HFF-Myc (cell line): Measurements from ENCODE around the gene SKOR2.

Experiments
- DNase-seq: peaks from one replicate; pipeline ENCODE4 v3.0.0-alpha.2; 2011; ENCODE audit warnings: low read depth; ENCODE audit errors: extremely low read depth
- H3K4me3 ChIP-seq: replicated peaks from 2 replicates; pipeline ENCODE4 v1.5.1; 2011; ENCODE audit warnings: low read depth, mild to moderate bottlenecking, control low read depth, low read length
- CTCF ChIP-seq: IDR thresholded peaks from 2 replicates; pipeline ENCODE4 v1.5.1; 2012; ENCODE audit warnings: mild to moderate bottlenecking, low read depth, low read length, control low read depth; ENCODE audit errors: missing control alignments

SKOR2 gene

GRCh38 chr18:47254341-47254939 lies 3.0 kb upstream of the SKOR2 start:
- peak; percentile 11 for DNase-seq
- H3K4me3 ChIP-seq = no peak overlapping the region
- no peak for TF ChIP-seq CTCF

GRCh38 chr18:47253101-47253654 lies 1.7 kb upstream of the SKOR2 start:
- no peak overlapping the region for H3K4me3 ChIP-seq
- no peak for TF ChIP-seq CTCF
- no peak for DNase-seq

GRCh38 chr18:47250391-47251046 lies 941 bp downstream of the SKOR2 start:
- no peak for DNase-seq
- no peak for TF ChIP-seq CTCF
- no peak overlapping the region for H3K4me3 ChIP-seq

- no peak for TF ChIP-seq CTCF
- no peak for DNase-seq
- no peak overlapping the region for H3K4me3 ChIP-seq
Measured at GRCh38 chr18:47249314-47249981, 2.0 kb downstream of the SKOR2 start.

- no peak for TF ChIP-seq CTCF
- DNase-seq = no peak
- H3K4me3 ChIP-seq = no peak overlapping the region
Measured at GRCh38 chr18:47248604-47249313, 2.7 kb downstream of the SKOR2 start.

GRCh38 chr18:47248115-47248603 lies 3.3 kb downstream of the SKOR2 start:
- no peak overlapping the region for H3K4me3 ChIP-seq
- DNase-seq = no peak
- no peak for TF ChIP-seq CTCF
